ENCODE measurements around the gene TNFSF13B. TPM values are rescaled to one million over a fixed set of nuclear protein-coding genes. Genes with fewer than 3 reads are reported as not detected.

The TNFSF13B gene
- total RNA-seq, 4 donors from 2014 or later = 0.31 to 2.2 (median 0.62) TPM; not detected in 1

DNA sequence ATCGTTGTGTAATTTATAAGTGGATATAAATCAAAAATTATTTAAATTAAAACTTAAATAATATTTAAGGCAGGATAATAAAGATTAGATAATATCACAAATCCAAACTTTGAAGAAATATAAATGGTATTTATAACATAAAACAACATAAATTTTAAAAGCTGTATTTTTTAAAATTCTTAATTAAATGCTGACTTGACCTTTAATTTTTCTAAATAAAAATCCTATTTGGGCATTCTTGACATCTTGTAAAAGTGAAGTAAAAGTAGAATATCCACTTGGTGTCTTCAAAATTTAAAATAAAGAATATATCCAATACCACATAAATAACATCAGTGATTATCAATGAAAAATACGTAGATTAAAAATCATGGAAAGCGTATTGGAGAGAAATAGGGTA, 87.7 kb downstream of the TNFSF13B start:
- no peak for TF ChIP-seq POLR2A (IDR thresholded peaks at IDR 0.05)
- TF ChIP-seq, protein P1, sequence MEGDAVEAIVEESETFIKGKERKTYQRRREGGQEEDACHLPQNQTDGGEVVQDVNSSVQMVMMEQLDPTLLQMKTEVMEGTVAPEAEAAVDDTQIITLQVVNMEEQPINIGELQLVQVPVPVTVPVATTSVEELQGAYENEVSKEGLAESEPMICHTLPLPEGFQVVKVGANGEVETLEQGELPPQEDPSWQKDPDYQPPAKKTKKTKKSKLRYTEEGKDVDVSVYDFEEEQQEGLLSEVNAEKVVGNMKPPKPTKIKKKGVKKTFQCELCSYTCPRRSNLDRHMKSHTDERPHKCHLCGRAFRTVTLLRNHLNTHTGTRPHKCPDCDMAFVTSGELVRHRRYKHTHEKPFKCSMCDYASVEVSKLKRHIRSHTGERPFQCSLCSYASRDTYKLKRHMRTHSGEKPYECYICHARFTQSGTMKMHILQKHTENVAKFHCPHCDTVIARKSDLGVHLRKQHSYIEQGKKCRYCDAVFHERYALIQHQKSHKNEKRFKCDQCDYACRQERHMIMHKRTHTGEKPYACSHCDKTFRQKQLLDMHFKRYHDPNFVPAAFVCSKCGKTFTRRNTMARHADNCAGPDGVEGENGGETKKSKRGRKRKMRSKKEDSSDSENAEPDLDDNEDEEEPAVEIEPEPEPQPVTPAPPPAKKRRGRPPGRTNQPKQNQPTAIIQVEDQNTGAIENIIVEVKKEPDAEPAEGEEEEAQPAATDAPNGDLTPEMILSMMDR (IDR thresholded peaks at IDR 0.05 in 4 of 5, conservative IDR thresholded peaks at IDR 0.05 in 1 of 5) = no peak
- ATAC-seq = no peak
- H3K36me3 ChIP-seq = no peaks in the 10 kb centered on the region
- H3K4me3 ChIP-seq = no peak overlapping the region
- no peaks in the 10 kb centered on the region for H3K27me3 ChIP-seq
- no peak for DNase-seq
- H3K4me1 ChIP-seq = no peaks in the 10 kb centered on the region
- no peak overlapping the region for H3K27ac ChIP-seq
- intact Hi-C loops (cut with DNase I; ENCODE audit: low total_unique reads) (no loop called here), in situ Hi-C loops (cut with MboI; ENCODE audit: low sequenced_read_pairs in 4 of 4) (no loop called here)
- H3K9me3 ChIP-seq = no peaks in the 10 kb centered on the region

Other genes starting within 250 kb of the TNFSF13B start
- 10 to 100 TPM in 3 of 4 donors, 1 to 10 TPM in 1; 5.6 to 12.4 (median 11.3) TPM for gene LIG4, start 54.2 kb upstream of the TNFSF13B start, total RNA-seq
- 10 to 100 TPM in 1 of 4 donors, 1 to 10 TPM in 3; 4.8 to 15.5 (median 6.9) TPM for gene ABHD13, start 51.3 kb upstream of the TNFSF13B start, total RNA-seq

Measured in gastrocnemius medialis (tissue), 4 donors.